H9 (cell line): ENCODE results near the gene RERE. TPM values are rescaled to one million over a fixed set of nuclear protein-coding genes. Genes with fewer than 3 reads are reported as not detected.

Source experiments
- DNase-seq: peaks from one replicate; pipeline ENCODE4 v3.0.0-alpha.2; 2017
- H2AFZ ChIP-seq: one replicate; pipeline ENCODE4 v1.6.1; 2013; ENCODE audit warnings: mild to moderate bottlenecking, low read length, control low read depth, moderate library complexity
- H2AK5ac ChIP-seq: 2 replicates; pipeline ENCODE4 v1.6.1; 2013; ENCODE audit warnings: low read length, control low read depth, mixed read lengths; ENCODE audit not compliant: insufficient read length
- H2BK120ac ChIP-seq: one replicate; pipeline ENCODE4 v1.6.1; 2013; ENCODE audit warnings: low read depth, mild to moderate bottlenecking, low read length, control low read depth, inconsistent platforms; ENCODE audit not compliant: poor library complexity, severe bottlenecking
- H2BK12ac ChIP-seq: 2 replicates; pipeline ENCODE4 v1.6.1; 2013; ENCODE audit warnings: low read length, control low read depth, mixed read lengths, low read depth; ENCODE audit not compliant: insufficient read length
- H2BK15ac ChIP-seq: 2 replicates; pipeline ENCODE4 v1.6.1; 2013; ENCODE audit warnings: low read depth, low read length, control low read depth
- H2BK20ac ChIP-seq: one replicate; pipeline ENCODE4 v1.6.1; 2013; ENCODE audit warnings: low read depth, mild to moderate bottlenecking, low read length, control low read depth, inconsistent platforms; ENCODE audit not compliant: poor library complexity, severe bottlenecking
- H2BK5ac ChIP-seq: 2 replicates; pipeline ENCODE4 v1.6.1; 2013; ENCODE audit warnings: low read length, control low read depth, mixed read lengths; ENCODE audit not compliant: insufficient read length
- H3K14ac ChIP-seq: 2 replicates; pipeline ENCODE4 v1.6.1; 2013; ENCODE audit warnings: low read length, control low read depth; ENCODE audit not compliant: insufficient read depth
- H3K18ac ChIP-seq: 2 replicates; pipeline ENCODE4 v1.6.1; 2013; ENCODE audit warnings: low read depth, mild to moderate bottlenecking, mixed read lengths, low read length, control low read depth; ENCODE audit not compliant: insufficient read length
- H3K23ac ChIP-seq: 2 replicates; pipeline ENCODE4 v1.6.1; 2013; ENCODE audit warnings: low read length, control low read depth, mixed read lengths, low read depth; ENCODE audit not compliant: insufficient read length
- H3K23me2 ChIP-seq: 2 replicates; pipeline ENCODE4 v1.6.1; 2013; ENCODE audit warnings: low read depth, mild to moderate bottlenecking, mixed read lengths, low read length, control low read depth; ENCODE audit not compliant: insufficient read length, poor library complexity, severe bottlenecking
- H3K27ac ChIP-seq: 2 replicates; pipeline ENCODE4 v1.5.1; 2013; ENCODE audit warnings: low read length, control low read depth, mixed read lengths, low read depth; ENCODE audit not compliant: insufficient read length
- H3K27me3 ChIP-seq: 2 replicates; pipeline ENCODE4 v1.6.1; 2013; ENCODE audit warnings: low read length, control low read depth, inconsistent platforms; ENCODE audit not compliant: insufficient read depth
- H3K4ac ChIP-seq: 2 replicates; pipeline ENCODE4 v1.6.1; 2013; ENCODE audit warnings: low read depth, mild to moderate bottlenecking, control low read depth, inconsistent platforms, low read length, moderate library complexity
- H3K4me1 ChIP-seq: 2 replicates; pipeline ENCODE4 v1.6.1; 2013; ENCODE audit warnings: low read length, control low read depth, inconsistent platforms; ENCODE audit not compliant: insufficient read depth
- H3K4me2 ChIP-seq: 2 replicates; pipeline ENCODE4 v1.6.1; 2013; ENCODE audit warnings: low read length, control low read depth, mixed read lengths; ENCODE audit not compliant: insufficient read length, insufficient read depth
- H3K56ac ChIP-seq: 2 replicates; pipeline ENCODE4 v1.6.1; 2013; ENCODE audit warnings: low read depth, mild to moderate bottlenecking, mixed read lengths, low read length, control low read depth; ENCODE audit not compliant: insufficient read length
- H3K79me1 ChIP-seq: 2 replicates; pipeline ENCODE4 v1.6.1; 2013; ENCODE audit warnings: low read depth, mild to moderate bottlenecking, moderate library complexity, low read length, control low read depth, inconsistent platforms; ENCODE audit not compliant: insufficient read depth, poor library complexity, severe bottlenecking
- H3K79me2 ChIP-seq: 2 replicates; pipeline ENCODE4 v1.6.1; 2013; ENCODE audit warnings: low read length, control low read depth, inconsistent platforms; ENCODE audit not compliant: insufficient read depth
- H3K9ac ChIP-seq: 2 replicates; pipeline ENCODE4 v1.6.1; 2013; ENCODE audit warnings: low read length, control low read depth, mixed read lengths; ENCODE audit not compliant: insufficient read length; ENCODE audit errors: extremely low read depth
- H3K9me3 ChIP-seq: one replicate; pipeline ENCODE4 v1.6.1; 2013; ENCODE audit warnings: low read depth, low read length, inconsistent platforms; ENCODE audit not compliant: control insufficient read depth
- H3T11ph ChIP-seq: one replicate; pipeline ENCODE4 v1.6.1; 2013; ENCODE audit warnings: mild to moderate bottlenecking, low read length, control low read depth, inconsistent platforms
- H4K20me1 ChIP-seq: one replicate; pipeline ENCODE4 v1.6.1; 2013; ENCODE audit not compliant: control insufficient read depth, insufficient read length, insufficient read depth
- H4K5ac ChIP-seq: 2 replicates; pipeline ENCODE4 v1.6.1; 2013; ENCODE audit warnings: low read depth, mild to moderate bottlenecking, mixed read lengths, low read length, control low read depth; ENCODE audit not compliant: insufficient read length
- H4K8ac ChIP-seq: replicated peaks from 2 replicates; pipeline ENCODE4 v1.6.1; 2013; ENCODE audit warnings: low read length, control low read depth, mixed read lengths, low read depth; ENCODE audit not compliant: insufficient read length
- H4K91ac ChIP-seq: 2 replicates; pipeline ENCODE4 v1.6.1; 2013; ENCODE audit warnings: low read depth, mild to moderate bottlenecking, moderate library complexity, mixed read lengths, low read length, control low read depth; ENCODE audit not compliant: insufficient read length
- H3K27ac Mint-ChIP-seq, 3 experiments: 2 replicates in 2 of 3; 3 replicates in 1 of 3; pipeline ENCODE4 v1.8.0; 2020 to 2021; ENCODE audit warnings: mixed read lengths in 3 of 3, mild to moderate bottlenecking in 1 of 3, moderate library complexity in 1 of 3
- H3K27me3 Mint-ChIP-seq: 2 replicates; pipeline ENCODE4 v1.8.0; 2021; ENCODE audit warnings: low read depth, mild to moderate bottlenecking, moderate library complexity, mixed read lengths
- H3K36me3 Mint-ChIP-seq, 3 experiments: 2 replicates in 2 of 3; 3 replicates in 1 of 3; pipeline ENCODE4 v1.8.0; 2020 to 2021; ENCODE audit warnings: low read depth in 3 of 3, mixed read lengths in 3 of 3; ENCODE audit not compliant: insufficient read depth in 1 of 3
- H3K4me1 Mint-ChIP-seq, 2 experiments: 2 replicates each; pipeline ENCODE4 v1.8.0; 2020; ENCODE audit warnings: mixed read lengths in 2 of 2
- H3K4me3 Mint-ChIP-seq, 2 experiments: 2 replicates in 1 of 2; 3 replicates in 1 of 2; pipeline ENCODE4 v1.8.0; 2020 to 2021; ENCODE audit warnings: mild to moderate bottlenecking in 2 of 2, mixed read lengths in 2 of 2, moderate library complexity in 1 of 2
- H3K9me3 Mint-ChIP-seq, 2 experiments: 2 replicates in 1 of 2; 3 replicates in 1 of 2; pipeline ENCODE4 v1.8.0; 2020; ENCODE audit warnings: mild to moderate bottlenecking in 2 of 2, mixed read lengths in 2 of 2, moderate library complexity in 1 of 2
- CTCF ChIP-seq: fragments of 200-600 bp; sonication (generic); conservative IDR thresholded peaks from 3 replicates; pipeline ENCODE4 v1.8.0; 2021; ENCODE audit warnings: antibody characterized with exemption, mild to moderate bottlenecking
- WGBS: extraction: QIAGEN DNeasy Blood & Tissue Kit; methylation state at CpG from one replicate; pipeline ENCODE4 v1.1.7; 2013; ENCODE audit warnings: missing lambda C conversion rate, low lambda C conversion rate, mixed read lengths; ENCODE audit not compliant: insufficient read length; ENCODE audit errors: extremely low coverage; 5-methylcytosine and 5-hydroxymethylcytosine counted together
- total RNA-seq: library from RNA; stranded (reverse); gene quantifications from 2 replicates; pipeline ENCODE4 v1.2.1, GENCODE V29; 2021

RERE gene
- total RNA-seq, 1 experiment from 2014 or later = 103 TPM

DNA sequence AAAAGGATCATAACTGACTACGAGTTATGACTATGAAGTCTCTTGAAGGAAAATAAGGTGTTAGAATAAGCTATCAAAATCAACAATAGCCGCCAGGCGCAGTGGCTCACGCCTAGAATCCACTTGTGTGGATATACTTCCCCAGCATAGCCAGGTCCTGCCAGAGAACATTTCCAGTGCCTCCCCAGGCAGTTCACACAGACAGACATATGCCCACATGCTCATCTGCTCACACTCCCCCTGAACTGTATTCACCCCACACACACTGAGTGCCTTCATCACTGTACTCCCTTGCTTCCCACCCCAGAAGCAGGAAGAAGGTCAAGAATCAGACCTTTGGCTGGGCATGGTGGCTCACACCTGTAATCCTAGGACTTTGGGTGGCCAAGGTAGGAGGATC is 6.5 kb downstream of the RERE start:
- no peak overlapping the region for H3K9ac ChIP-seq
- no peak overlapping the region for H2BK20ac ChIP-seq
- H3K27me3 ChIP-seq = no peaks in the 10 kb centered on the region
- H3K4me1 ChIP-seq = peaks cover 10% of the 10 kb centered on the region; the same call in 1 of the 2 replicates
- H2BK12ac ChIP-seq = no peak overlapping the region
- DNase-seq = no peak
- no peak overlapping the region for H3K27ac ChIP-seq
- peaks cover 27% of the 10 kb centered on the region; the same call in 1 of the 2 replicates for H3K79me2 ChIP-seq
- H3K23ac ChIP-seq = no peak overlapping the region
- H3K18ac ChIP-seq = no peak overlapping the region
- no peak overlapping the region for H3K14ac ChIP-seq
- H4K5ac ChIP-seq = no peak overlapping the region
- no peaks in the 10 kb centered on the region for H4K20me1 ChIP-seq
- H3K4me1 Mint-ChIP-seq = peaks cover 23 to 32% of the 10 kb centered on the region in 2 experiments
- H3K56ac ChIP-seq = no peak overlapping the region
- no peak overlapping the region for H2BK120ac ChIP-seq
- no peaks in the 10 kb centered on the region; a peak in 1 of 7 replicates for H3K36me3 Mint-ChIP-seq
- no peak overlapping the region for H2BK5ac ChIP-seq
- peaks cover 13% of the 10 kb centered on the region for H3K79me1 ChIP-seq
- H3K9me3 Mint-ChIP-seq = no peaks in the 10 kb centered on the region
- no peak overlapping the region for H3K27ac Mint-ChIP-seq
- no peak overlapping the region for H2BK15ac ChIP-seq
- H3T11ph ChIP-seq = no peak overlapping the region
- H3K4me3 Mint-ChIP-seq = no peak overlapping the region
- H2AK5ac ChIP-seq = no peak overlapping the region
- no peaks in the 10 kb centered on the region for H3K27me3 Mint-ChIP-seq
- H3K9me3 ChIP-seq = no peaks in the 10 kb centered on the region
- no peak overlapping the region for H3K4ac ChIP-seq
- no peak overlapping the region for H4K91ac ChIP-seq
- H2AFZ ChIP-seq = no peak overlapping the region
- no peak for TF ChIP-seq CTCF
- WGBS = no CpG with 5 or more reads among the region's 4 CpGs
- H3K23me2 ChIP-seq = no peaks in the 10 kb centered on the region
- H4K8ac ChIP-seq = no peak overlapping the region
- no peak overlapping the region for H3K4me2 ChIP-seq
